Measurements from ENCODE around the gene PGAM5.

Gene PGAM5

GRCh38 chr12:132726386-132726785, 15.7 kb downstream of the PGAM5 start:
- DNase-seq (ENCODE audit: low read depth): no peak
- TF ChIP-seq CTCF (IDR thresholded peaks at IDR 0.05; ENCODE audit: insufficient read depth, low read depth, low read length, missing control alignments): no peak
- no peak overlapping the region for H3K4me3 ChIP-seq (ENCODE audit: low read depth, low read length)

DNA sequence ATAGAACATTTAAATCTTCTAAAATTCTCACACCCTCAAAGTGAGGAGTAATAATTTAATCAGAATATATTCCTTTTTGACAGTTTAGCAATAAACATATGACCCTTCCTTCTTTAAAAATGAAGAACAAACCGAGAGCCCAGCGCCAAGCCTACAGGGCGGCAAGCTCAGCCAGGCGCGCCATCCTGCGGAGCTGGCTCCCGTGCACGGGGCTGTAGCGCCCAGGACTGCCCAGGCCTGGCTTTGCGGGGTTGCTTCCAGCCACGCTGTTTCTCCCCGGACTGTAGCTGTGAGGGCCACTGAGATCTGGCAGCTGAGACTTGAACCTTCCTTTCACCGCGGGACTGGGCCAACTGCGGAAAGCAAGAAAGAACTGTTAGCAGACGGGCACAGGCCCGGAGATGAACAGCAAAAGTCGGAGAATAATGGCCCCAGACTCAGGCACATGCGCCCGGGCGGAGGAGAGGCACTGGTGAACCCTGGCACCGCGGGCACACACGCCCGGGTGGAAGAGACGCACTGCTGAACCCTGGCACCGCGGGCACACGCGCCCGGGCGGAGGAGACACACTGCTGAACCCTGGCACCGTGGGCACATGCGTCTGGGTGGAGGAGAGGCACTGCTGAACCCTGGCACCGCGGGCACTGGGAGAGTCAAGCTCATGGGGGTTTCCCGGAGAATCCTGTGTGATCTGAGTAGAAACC, 16.6 kb downstream of the PGAM5 start:
- no peak overlapping the region for H3K4me3 ChIP-seq (ENCODE audit: low read depth, low read length)
- TF ChIP-seq CTCF (IDR thresholded peaks at IDR 0.05; ENCODE audit: insufficient read depth, low read depth, low read length, missing control alignments): no peak
- DNase-seq (ENCODE audit: low read depth): no peak

GRCh38 chr12:132728502-132728901, 17.9 kb downstream of the PGAM5 start:
- no peak overlapping the region for H3K4me3 ChIP-seq (ENCODE audit: low read depth, low read length)
- TF ChIP-seq CTCF (IDR thresholded peaks at IDR 0.05; ENCODE audit: insufficient read depth, low read depth, low read length, missing control alignments): no peak
- no peak for DNase-seq (ENCODE audit: low read depth)

DNA sequence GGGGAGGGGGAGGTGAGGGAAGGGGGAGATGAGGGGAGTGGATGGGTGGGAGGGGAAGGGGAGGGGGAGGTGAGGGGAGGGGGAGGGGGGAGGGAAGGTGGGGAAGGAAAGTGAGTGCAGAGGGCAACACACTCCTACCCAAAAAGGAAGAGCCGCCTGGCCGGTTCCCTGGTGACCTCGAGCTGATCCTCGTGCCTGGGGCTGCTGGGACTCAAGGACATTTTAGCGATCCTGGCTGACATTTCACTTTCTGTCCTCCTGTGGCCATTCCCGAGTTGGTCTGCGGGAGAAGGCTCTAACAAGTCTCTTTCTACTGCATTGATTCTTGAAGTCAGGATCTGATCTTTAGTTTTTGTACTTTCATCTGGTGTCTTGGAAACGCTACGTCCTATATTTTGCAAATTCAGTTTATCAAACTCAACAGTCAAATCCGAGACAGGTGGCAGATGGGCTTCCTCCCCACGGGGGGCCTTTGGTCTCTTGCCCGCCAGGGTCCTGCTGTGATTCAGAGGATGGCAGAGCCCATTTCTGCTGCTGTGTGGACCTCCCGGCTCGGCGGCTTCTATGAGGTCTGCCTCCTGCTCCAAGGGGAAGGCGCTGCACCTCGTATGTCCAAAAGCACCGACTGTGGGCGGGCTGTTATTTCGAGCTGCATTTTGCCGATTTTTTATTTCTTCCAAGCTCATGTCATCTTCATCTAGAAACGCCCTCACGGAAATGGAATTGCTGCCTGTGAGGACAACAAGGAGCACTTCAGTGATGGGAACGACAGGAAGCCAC, 19.1 kb downstream of the PGAM5 start:
- H3K4me3 ChIP-seq (ENCODE audit: low read depth, low read length): no peak overlapping the region
- no peak for TF ChIP-seq CTCF (IDR thresholded peaks at IDR 0.05; ENCODE audit: insufficient read depth, low read depth, low read length, missing control alignments)
- DNase-seq (ENCODE audit: low read depth): no peak

DNA sequence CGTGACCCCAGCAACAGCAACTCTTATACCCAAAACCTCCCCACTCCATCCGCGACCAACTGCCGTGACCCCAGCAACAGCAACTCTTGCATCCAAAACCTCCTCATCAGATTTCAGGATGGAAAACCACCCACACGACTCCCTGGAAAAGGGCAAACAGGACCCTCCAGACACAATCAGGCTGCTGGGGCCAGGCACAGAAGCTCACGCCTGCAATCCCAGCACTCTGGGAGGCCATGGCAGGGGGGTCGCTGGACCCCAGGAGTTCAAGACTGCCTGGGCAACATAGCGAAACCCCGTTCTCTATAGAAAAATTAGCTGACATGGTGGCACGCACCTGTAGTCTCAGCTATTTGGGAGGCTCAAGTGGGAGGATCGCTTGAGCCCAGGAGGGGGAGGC, 19.7 kb downstream of the PGAM5 start:
- H3K4me3 ChIP-seq (ENCODE audit: low read depth, low read length): no peak overlapping the region
- TF ChIP-seq CTCF (IDR thresholded peaks at IDR 0.05; ENCODE audit: insufficient read depth, low read depth, low read length, missing control alignments): no peak
- no peak for DNase-seq (ENCODE audit: low read depth)

DNA sequence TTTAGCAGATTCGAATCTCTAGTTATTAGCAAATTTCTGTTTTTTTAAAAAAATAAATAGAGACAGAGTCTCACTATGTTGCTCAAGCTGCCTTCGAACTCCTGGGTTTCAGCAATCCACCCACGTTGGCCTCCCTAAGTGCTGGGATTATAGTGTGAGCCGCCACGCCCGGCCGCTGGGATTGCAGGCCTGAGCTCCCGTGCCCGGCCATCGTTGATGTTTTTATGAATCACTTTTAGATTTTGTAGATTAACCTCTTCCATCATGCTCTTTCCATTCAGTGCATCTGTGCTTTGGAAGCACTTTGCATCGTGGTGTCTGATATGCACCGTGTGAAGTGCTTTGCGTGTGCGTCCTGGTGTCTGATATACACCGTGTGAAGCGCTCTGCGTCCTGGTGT, 20.9 kb downstream of the PGAM5 start:
- DNase-seq (ENCODE audit: low read depth): no peak
- TF ChIP-seq CTCF (IDR thresholded peaks at IDR 0.05; ENCODE audit: insufficient read depth, low read depth, low read length, missing control alignments): no peak
- H3K4me3 ChIP-seq (ENCODE audit: low read depth, low read length): no peak overlapping the region
